Measurements from ENCODE around the gene STK24.

DNA sequence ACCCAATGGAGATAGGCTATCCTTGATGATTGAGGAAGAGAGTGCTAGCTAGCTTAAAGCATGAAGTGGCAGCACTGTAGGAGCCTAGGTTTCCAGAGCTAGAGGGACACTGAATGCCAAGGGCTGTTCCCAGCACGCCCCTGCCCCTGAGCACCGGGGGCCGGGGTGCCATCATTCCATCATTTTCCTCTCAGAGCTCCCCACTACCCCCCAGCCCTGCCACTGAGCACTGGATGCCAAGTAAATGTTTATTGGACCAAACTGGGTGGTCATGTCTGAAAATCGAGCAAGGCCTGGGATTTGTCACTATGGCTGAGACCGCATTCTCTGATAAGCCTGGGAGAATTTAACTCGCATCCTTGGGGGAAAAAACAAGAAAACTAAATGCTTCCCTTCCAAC lies 142.8 kb downstream of the STK24 start:
- TF ChIP-seq, protein P1, sequence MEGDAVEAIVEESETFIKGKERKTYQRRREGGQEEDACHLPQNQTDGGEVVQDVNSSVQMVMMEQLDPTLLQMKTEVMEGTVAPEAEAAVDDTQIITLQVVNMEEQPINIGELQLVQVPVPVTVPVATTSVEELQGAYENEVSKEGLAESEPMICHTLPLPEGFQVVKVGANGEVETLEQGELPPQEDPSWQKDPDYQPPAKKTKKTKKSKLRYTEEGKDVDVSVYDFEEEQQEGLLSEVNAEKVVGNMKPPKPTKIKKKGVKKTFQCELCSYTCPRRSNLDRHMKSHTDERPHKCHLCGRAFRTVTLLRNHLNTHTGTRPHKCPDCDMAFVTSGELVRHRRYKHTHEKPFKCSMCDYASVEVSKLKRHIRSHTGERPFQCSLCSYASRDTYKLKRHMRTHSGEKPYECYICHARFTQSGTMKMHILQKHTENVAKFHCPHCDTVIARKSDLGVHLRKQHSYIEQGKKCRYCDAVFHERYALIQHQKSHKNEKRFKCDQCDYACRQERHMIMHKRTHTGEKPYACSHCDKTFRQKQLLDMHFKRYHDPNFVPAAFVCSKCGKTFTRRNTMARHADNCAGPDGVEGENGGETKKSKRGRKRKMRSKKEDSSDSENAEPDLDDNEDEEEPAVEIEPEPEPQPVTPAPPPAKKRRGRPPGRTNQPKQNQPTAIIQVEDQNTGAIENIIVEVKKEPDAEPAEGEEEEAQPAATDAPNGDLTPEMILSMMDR (IDR thresholded peaks at IDR 0.05; ENCODE audit: insufficient read depth, low read length, poor library complexity, severe bottlenecking) = no peak
- no peak for TF ChIP-seq EZH2phosphoT487 (conservative IDR thresholded peaks at IDR 0.05; ENCODE audit: low read length)

Measured in SU-DHL-6 (cell line).